Gastrocnemius medialis (tissue), 4 donors: ENCODE results near the gene CEP112. TPM values are rescaled to one million over a fixed set of nuclear protein-coding genes. Genes with fewer than 3 reads are reported as not detected.

Experiments
- ATAC-seq, 2 donors: fragments of 150-250 bp; one replicate each; pipeline ENCODE4 v1.9.1; 2016
- DNase-seq, 2 donors: peaks; one replicate each; pipeline ENCODE4 v3.0.0-alpha.2; 2019
- H3K27ac ChIP-seq, 4 donors: fragments of 200-600 bp; sonication (generic); 1 replicate in 1 of 4; 2 replicates in 3 of 4; pipeline ENCODE4 v1.5.1; 2016 to 2018; ENCODE audit warnings: mild to moderate bottlenecking in 2 of 4, moderate library complexity in 1 of 4
- H3K27me3 ChIP-seq, 3 donors: fragments of 200-600 bp; sonication (generic) in 2 of 3; 1 replicate in 1 of 3; 2 replicates in 2 of 3; pipeline versions ENCODE4 v1.5.1 to v1.6.0; 2016 to 2019; ENCODE audit warnings: mild to moderate bottlenecking in 1 of 3, moderate library complexity in 1 of 3
- H3K36me3 ChIP-seq, 2 donors: fragments of 200-600 bp; sonication (generic) in 1 of 2; one replicate each; pipeline ENCODE4 v1.5.1; 2017 to 2018
- H3K4me1 ChIP-seq, 2 donors: fragments of 200-600 bp; sonication (generic) in 1 of 2; one replicate each; pipeline ENCODE4 v1.5.1; 2016 to 2017; ENCODE audit warnings: mild to moderate bottlenecking in 2 of 2
- H3K4me3 ChIP-seq, 4 donors: fragments of 200-600 bp; sonication (generic) in 3 of 4; 1 replicate in 1 of 4; 2 replicates in 3 of 4; pipeline ENCODE4 v1.5.1; 2016 to 2019; ENCODE audit warnings: mild to moderate bottlenecking in 2 of 4
- H3K9me3 ChIP-seq, 3 donors: fragments of 200-600 bp; sonication (generic) in 2 of 3; 1 replicate in 1 of 3; 2 replicates in 2 of 3; pipeline ENCODE4 v1.5.1; 2016 to 2019
- POLR2A ChIP-seq, 2 donors: fragments of 450-650 bp; IDR thresholded peaks; one replicate each; pipeline ENCODE4 v1.6.1; 2017; ENCODE audit warnings: antibody characterized with exemption in 2 of 2, mild to moderate bottlenecking in 2 of 2, moderate library complexity in 2 of 2
- in situ Hi-C, 4 donors: fragments of 200-750 bp; cut with MboI; loops; one replicate each; pipeline versions ENCODE4 v1.15.0 to v1.8.0; 2017; ENCODE audit warnings: low sequenced_read_pairs in 4 of 4
- intact Hi-C: fragments of 100-400 bp; cut with DNase I; formaldehyde crosslinking; loops from one replicate; pipeline ENCODE4 v1.15.1; 2023; ENCODE audit warnings: low total_unique reads
- total RNA-seq, 4 donors: library from RNA; depleted of rRNA; stranded (reverse); fragments of >200 nt; gene quantifications; one replicate each; pipeline versions ENCODE4 v1.1.0 to v1.2.3, GENCODE V29; 2016
- TF ChIP-seq, protein P1 (sequence below), 5 experiments: fragments of 450-650 bp in 3 of 5; fragments of 200-600 bp in 2 of 5; sonication (generic) in 2 of 5; IDR thresholded peaks in 4 of 5; conservative IDR thresholded peaks in 1 of 5; 1 replicate in 4 of 5; 2 replicates in 1 of 5; pipeline ENCODE4 v1.5.1; 2016 to 2019; ENCODE audit warnings: antibody characterized with exemption in 5 of 5, mild to moderate bottlenecking in 3 of 5, moderate library complexity in 3 of 5

Gene CEP112
- total RNA-seq, 4 donors from 2014 or later, result 6.1 to 8.7 (median 7.1) TPM

DNA sequence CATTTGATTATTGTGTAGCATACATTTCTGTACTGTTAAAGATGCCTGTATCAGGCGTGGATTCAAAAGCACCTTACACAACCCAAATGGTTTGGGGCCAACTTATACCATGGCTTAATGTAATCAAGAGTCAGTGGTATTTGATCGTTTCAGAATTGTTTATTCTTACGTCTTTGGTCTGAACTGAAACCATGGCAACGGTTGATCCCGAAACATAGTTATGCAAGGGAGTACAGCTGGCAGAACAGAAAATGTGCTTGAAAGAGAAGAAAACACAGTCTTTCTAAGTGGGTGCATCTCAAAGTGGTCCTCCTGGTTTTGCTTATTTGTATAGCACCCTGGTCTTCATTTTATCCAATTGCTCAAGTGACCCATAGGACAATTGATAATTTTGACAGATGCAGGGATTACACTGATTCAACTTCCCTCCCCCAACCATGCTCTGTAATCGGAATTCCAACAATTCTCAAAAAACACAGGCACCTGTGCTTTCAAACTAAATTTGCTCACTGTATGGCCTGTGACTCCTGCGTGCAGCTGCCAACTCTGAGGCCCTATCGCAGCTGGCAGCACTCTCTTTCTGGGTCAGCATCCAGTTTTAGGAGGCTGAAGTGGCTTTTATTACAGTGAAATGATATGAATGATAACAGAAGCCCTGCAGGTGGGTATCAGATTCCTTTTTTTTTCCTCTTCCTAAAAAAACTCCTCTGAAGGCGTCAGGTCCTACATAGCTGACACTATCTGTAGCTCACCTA is 553.5 kb downstream of the CEP112 start:
- intact Hi-C loops, result no loop called here
- in situ Hi-C loops, result no loop called here
- H3K4me3 ChIP-seq, result no peak overlapping the region
- peaks cover 0 to 4% of the 10 kb centered on the region in 2 donors for H3K4me1 ChIP-seq
- no peaks in the 10 kb centered on the region for H3K27me3 ChIP-seq
- DNase-seq, result no peak
- no peak for ATAC-seq
- no peak for TF ChIP-seq POLR2A (IDR thresholded peaks at IDR 0.05)
- TF ChIP-seq, protein P1, sequence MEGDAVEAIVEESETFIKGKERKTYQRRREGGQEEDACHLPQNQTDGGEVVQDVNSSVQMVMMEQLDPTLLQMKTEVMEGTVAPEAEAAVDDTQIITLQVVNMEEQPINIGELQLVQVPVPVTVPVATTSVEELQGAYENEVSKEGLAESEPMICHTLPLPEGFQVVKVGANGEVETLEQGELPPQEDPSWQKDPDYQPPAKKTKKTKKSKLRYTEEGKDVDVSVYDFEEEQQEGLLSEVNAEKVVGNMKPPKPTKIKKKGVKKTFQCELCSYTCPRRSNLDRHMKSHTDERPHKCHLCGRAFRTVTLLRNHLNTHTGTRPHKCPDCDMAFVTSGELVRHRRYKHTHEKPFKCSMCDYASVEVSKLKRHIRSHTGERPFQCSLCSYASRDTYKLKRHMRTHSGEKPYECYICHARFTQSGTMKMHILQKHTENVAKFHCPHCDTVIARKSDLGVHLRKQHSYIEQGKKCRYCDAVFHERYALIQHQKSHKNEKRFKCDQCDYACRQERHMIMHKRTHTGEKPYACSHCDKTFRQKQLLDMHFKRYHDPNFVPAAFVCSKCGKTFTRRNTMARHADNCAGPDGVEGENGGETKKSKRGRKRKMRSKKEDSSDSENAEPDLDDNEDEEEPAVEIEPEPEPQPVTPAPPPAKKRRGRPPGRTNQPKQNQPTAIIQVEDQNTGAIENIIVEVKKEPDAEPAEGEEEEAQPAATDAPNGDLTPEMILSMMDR (IDR thresholded peaks at IDR 0.05 in 4 of 5, conservative IDR thresholded peaks at IDR 0.05 in 1 of 5), result no peak
- H3K27ac ChIP-seq, result no peak overlapping the region
- no peaks in the 10 kb centered on the region for H3K9me3 ChIP-seq
- H3K36me3 ChIP-seq, result no peaks in the 10 kb centered on the region

DNA sequence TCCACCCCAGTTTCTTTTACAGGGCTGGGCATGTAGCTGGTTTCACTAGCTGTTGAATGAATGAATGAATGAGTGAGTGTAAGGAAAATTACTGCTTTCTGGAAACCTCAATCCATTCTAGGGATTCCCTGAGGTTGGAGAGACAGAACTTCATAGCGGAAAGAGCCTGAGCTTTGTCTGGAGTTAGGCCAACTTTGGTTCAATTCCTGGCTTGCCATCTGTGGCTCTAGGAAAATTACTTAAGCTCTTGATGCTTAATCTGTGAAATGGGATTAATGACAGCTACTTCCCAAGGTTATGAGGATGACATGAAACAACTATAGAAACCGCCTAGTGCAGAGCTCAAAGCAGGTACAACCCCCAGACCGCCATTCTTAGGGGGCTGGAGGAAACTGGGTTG is 554.1 kb downstream of the CEP112 start:
- ATAC-seq (no peak), DNase-seq (no peak)
- intact Hi-C loops (no loop called here), in situ Hi-C loops (no loop called here)
- Histone ChIP-seq H3K4me3 (no peak overlapping the region), H3K27me3 (no peaks in the 10 kb centered on the region), H3K36me3 (no peaks in the 10 kb centered on the region), H3K27ac (no peak overlapping the region), H3K9me3 (no peaks in the 10 kb centered on the region), H3K4me1 (peaks cover 0 to 4% of the 10 kb centered on the region in 2 donors)
- TF ChIP-seq POLR2A (IDR thresholded peaks at IDR 0.05), result no peak
- TF ChIP-seq, protein P1 (IDR thresholded peaks at IDR 0.05 in 4 of 5, conservative IDR thresholded peaks at IDR 0.05 in 1 of 5), result no peak

DNA sequence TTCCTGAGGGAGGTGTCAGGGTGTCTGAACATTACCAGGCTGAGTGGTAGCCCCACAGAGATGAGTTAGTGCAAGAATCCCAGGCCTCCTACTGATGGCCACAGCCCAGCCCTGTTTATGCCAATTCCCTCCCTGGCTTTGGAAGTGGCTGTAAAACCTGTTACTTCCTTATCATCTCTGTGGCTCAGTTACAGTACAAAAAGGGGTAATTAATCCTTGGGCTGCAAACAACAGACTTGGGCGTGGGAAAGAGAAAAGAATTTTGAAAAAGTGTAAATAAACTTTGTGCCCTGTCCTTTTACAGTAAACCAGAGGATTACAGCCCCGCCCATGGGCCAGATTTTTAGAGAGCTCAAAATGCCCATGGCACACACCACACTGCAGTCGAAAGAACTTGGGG is 557.4 kb downstream of the CEP112 start:
- Histone ChIP-seq H3K4me3 (no peak overlapping the region), H3K27ac (no peak overlapping the region), H3K27me3 (no peaks in the 10 kb centered on the region), H3K36me3 (no peaks in the 10 kb centered on the region), H3K9me3 (no peaks in the 10 kb centered on the region), H3K4me1 (peaks cover 0 to 4% of the 10 kb centered on the region in 2 donors)
- in situ Hi-C loops (no loop called here), intact Hi-C loops (no loop called here)
- DNase-seq (no peak), ATAC-seq (no peak)
- TF ChIP-seq, protein P1 (IDR thresholded peaks at IDR 0.05 in 4 of 5, conservative IDR thresholded peaks at IDR 0.05 in 1 of 5), result no peak
- no peak for TF ChIP-seq POLR2A (IDR thresholded peaks at IDR 0.05)

DNA sequence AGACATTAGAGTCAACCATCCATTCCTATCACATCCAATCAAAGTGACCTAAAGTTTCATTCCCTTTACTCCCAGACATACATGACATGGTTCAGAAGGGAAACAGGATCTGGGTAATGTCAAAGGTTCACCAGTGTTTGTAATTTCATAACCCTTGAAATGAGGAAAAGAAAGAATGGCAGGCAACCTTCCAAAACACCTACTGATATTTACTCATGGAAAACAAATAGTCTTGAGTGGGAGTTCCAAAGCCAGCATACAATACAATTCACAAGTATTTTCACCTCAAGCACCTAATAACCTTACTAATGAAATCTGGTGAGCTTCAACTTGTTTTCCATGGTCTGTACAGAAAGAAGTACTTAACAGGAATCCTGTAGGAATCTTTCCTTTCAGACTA is 557.9 kb downstream of the CEP112 start:
- no peaks in the 10 kb centered on the region for H3K36me3 ChIP-seq
- H3K4me3 ChIP-seq, result no peak overlapping the region
- peaks cover 0 to 4% of the 10 kb centered on the region in 2 donors for H3K4me1 ChIP-seq
- H3K27ac ChIP-seq, result no peak overlapping the region
- H3K9me3 ChIP-seq, result no peaks in the 10 kb centered on the region
- no peaks in the 10 kb centered on the region for H3K27me3 ChIP-seq
- no peak for TF ChIP-seq POLR2A (IDR thresholded peaks at IDR 0.05)
- intact Hi-C loops, result no loop called here
- DNase-seq (no peak), ATAC-seq (no peak)
- in situ Hi-C loops, result no loop called here

DNA sequence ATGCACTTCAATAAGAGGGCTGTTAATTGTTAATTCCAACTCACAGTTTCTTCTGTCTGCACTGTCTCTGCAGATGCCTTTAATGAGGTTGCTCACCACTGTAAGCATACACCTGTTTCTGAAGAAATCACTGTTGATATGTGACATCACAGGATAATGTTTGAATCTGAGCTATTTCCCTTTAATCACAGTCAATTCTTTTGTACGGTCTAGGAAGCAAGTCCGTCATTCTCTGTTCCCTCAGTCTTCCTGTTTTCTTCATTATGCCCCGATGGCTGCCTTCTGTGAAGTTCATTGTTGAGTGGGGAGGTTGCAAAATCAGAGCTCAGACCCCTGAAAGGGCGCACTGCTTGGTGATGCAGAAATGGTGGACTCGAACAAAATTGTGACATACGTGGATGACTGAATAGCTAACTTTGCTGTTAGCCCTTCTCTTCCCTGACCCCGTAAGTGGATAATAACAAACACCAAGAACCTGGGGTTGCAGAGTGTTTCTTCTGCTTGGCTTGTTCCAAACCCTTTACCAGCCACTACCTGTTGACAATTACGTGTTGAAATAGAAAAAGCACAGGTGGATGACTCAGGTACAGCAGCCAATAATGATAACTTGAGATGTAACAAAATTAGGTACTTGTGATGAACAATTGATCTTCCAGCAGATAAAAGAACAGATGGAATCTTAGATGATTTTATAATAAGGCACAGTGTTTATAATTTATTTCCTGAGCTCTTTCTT is 558.6 kb downstream of the CEP112 start:
- Histone ChIP-seq H3K27me3 (no peaks in the 10 kb centered on the region), H3K4me1 (no peaks in the 10 kb centered on the region), H3K4me3 (no peak overlapping the region), H3K36me3 (no peaks in the 10 kb centered on the region), H3K27ac (no peak overlapping the region), H3K9me3 (no peaks in the 10 kb centered on the region)
- DNase-seq, result no peak
- ATAC-seq, result no peak
- intact Hi-C loops, result no loop called here
- in situ Hi-C loops, result no loop called here
- TF ChIP-seq, protein P1 (IDR thresholded peaks at IDR 0.05 in 4 of 5, conservative IDR thresholded peaks at IDR 0.05 in 1 of 5), result no peak
- no peak for TF ChIP-seq POLR2A (IDR thresholded peaks at IDR 0.05)
